ENCODE data around the gene APIP.
"Not testable (repeated sequence)": the region's sequence is repeated elsewhere in the genome, so short reads cannot be mapped to it uniquely, and the experiment has no call there.

APIP gene

GRCh38 chr11:34910817-34911216 lies 5.4 kb downstream of the APIP start:
- TF ChIP-seq ZNF274 (IDR thresholded peaks at IDR 0.05; ENCODE audit: low read depth, low read length), result no peak
- no peak overlapping the region for H3K4me3 ChIP-seq (ENCODE audit: low read length)

GRCh38 chr11:34909955-34910354 lies 6.2 kb downstream of the APIP start:
- H3K4me3 ChIP-seq (ENCODE audit: low read length), result no peak overlapping the region
- TF ChIP-seq ZNF274 (IDR thresholded peaks at IDR 0.05; ENCODE audit: low read depth, low read length), result no peak

GRCh38 chr11:34909415-34909814 lies 6.8 kb downstream of the APIP start:
- TF ChIP-seq ZNF274 (IDR thresholded peaks at IDR 0.05; ENCODE audit: low read depth, low read length), result no peak
- no peak overlapping the region for H3K4me3 ChIP-seq (ENCODE audit: low read length)

- no peak overlapping the region for H3K4me3 ChIP-seq (ENCODE audit: low read length)
- TF ChIP-seq ZNF274 (IDR thresholded peaks at IDR 0.05; ENCODE audit: low read depth, low read length), result no peak
These were observed 8.1 kb downstream of the APIP start for GRCh38 chr11:34907934-34908593.

GRCh38 chr11:34905666-34906065 lies 10.5 kb downstream of the APIP start:
- no peak for TF ChIP-seq ZNF274 (IDR thresholded peaks at IDR 0.05; ENCODE audit: low read depth, low read length)
- H3K4me3 ChIP-seq (ENCODE audit: low read length), result no peak overlapping the region

- no peak for TF ChIP-seq ZNF274 (IDR thresholded peaks at IDR 0.05; ENCODE audit: low read depth, low read length)
- H3K4me3 ChIP-seq (ENCODE audit: low read length), result no peak overlapping the region
These were observed 11.7 kb downstream of the APIP start for GRCh38 chr11:34904421-34904955.

- H3K4me3 ChIP-seq (ENCODE audit: low read length), result no peak overlapping the region
- no peak for TF ChIP-seq ZNF274 (IDR thresholded peaks at IDR 0.05; ENCODE audit: low read depth, low read length)
These were observed 16.6 kb downstream of the APIP start for GRCh38 chr11:34899633-34900016.

- H3K4me3 ChIP-seq (ENCODE audit: low read length), result no peak overlapping the region
- TF ChIP-seq ZNF274 (IDR thresholded peaks at IDR 0.05; ENCODE audit: low read depth, low read length), result no peak
These were observed 17.7 kb downstream of the APIP start for GRCh38 chr11:34898474-34898873.

GRCh38 chr11:34897171-34897870 lies 18.9 kb downstream of the APIP start:
- no peak for TF ChIP-seq ZNF274 (IDR thresholded peaks at IDR 0.05; ENCODE audit: low read depth, low read length)

GRCh38 chr11:34896191-34896590 lies 20.0 kb downstream of the APIP start:
- H3K4me3 ChIP-seq (ENCODE audit: low read length), result not testable (repeated sequence)

More at GRCh38 chr11:34897171-34897870, 18.9 kb downstream of the APIP start:
- no peak overlapping the region for H3K4me3 ChIP-seq (ENCODE audit: low read length)

- H3K4me3 ChIP-seq (ENCODE audit: low read length), result no peak overlapping the region
- no peak for TF ChIP-seq ZNF274 (IDR thresholded peaks at IDR 0.05; ENCODE audit: low read depth, low read length)
These were observed 22.8 kb downstream of the APIP start for GRCh38 chr11:34893416-34893815.

- no peak for TF ChIP-seq ZNF274 (IDR thresholded peaks at IDR 0.05; ENCODE audit: low read depth, low read length)
- no peak overlapping the region for H3K4me3 ChIP-seq (ENCODE audit: low read length)
These were observed 24.6 kb downstream of the APIP start for GRCh38 chr11:34891611-34892010.

- TF ChIP-seq ZNF274 (IDR thresholded peaks at IDR 0.05; ENCODE audit: low read depth, low read length), result no peak
- H3K4me3 ChIP-seq (ENCODE audit: low read length), result no peak overlapping the region
These were observed 25.4 kb downstream of the APIP start for GRCh38 chr11:34890812-34891211.

- no peak for TF ChIP-seq ZNF274 (IDR thresholded peaks at IDR 0.05; ENCODE audit: low read depth, low read length)
- no peak overlapping the region for H3K4me3 ChIP-seq (ENCODE audit: low read length)
These were observed 26.1 kb downstream of the APIP start for GRCh38 chr11:34890089-34890488.

- no peak overlapping the region for H3K4me3 ChIP-seq (ENCODE audit: low read length)
- no peak for TF ChIP-seq ZNF274 (IDR thresholded peaks at IDR 0.05; ENCODE audit: low read depth, low read length)
These were observed 28.9 kb downstream of the APIP start for GRCh38 chr11:34887260-34887659.

Measured in GM08714 (cell line).